HG02973 (cell line): ENCODE results near the gene TRABD2A.
"Not testable (repeated sequence)": the region's sequence is repeated elsewhere in the genome, so short reads cannot be mapped to it uniquely, and the experiment has no call there.

Source experiments
- ATAC-seq: cut with Tn5 transposase; IDR thresholded peaks from one replicate; pipeline ENCODE4 v1.9.1; 2021; ENCODE audit warnings: moderate library complexity; ENCODE audit not compliant: unreplicated experiment

TRABD2A gene

DNA sequence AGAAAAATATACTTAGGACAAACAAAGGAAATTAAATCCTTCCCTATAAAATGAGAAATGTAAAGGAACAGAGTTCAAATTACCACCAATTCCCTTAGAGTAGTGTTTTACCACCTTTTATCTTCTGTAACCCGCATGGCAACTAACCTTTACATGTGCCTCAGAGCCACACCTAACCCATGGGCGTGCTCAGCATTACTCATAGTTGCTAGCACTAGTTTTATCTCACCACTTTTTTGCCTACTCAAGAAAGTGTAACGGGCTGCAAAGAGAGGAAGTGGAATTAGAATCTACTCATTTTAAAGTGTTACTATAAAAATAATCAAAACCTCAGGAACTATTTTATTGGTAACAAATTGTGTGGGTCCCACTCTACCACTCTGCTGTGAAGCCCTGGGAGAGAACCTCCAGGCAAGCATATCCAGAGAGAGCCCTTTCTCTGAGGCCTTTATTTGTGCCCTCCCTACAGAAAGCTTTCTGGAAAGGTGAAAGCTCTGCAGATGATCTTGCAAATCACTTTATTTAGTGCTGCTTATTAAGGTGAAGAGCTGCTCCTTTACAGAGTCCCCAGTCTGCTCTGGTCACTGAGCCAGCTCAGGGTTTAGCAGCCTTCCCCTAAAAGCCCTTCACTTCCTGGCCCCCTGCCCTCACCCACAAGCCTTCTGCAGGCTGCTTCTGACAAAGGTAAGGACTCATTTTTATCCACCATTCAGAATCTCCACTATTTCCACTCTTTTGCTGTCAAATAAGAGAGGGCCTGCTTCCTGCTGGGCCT is 98.8 kb downstream of the TRABD2A start:
- ATAC-seq: peak; percentile 90

DNA sequence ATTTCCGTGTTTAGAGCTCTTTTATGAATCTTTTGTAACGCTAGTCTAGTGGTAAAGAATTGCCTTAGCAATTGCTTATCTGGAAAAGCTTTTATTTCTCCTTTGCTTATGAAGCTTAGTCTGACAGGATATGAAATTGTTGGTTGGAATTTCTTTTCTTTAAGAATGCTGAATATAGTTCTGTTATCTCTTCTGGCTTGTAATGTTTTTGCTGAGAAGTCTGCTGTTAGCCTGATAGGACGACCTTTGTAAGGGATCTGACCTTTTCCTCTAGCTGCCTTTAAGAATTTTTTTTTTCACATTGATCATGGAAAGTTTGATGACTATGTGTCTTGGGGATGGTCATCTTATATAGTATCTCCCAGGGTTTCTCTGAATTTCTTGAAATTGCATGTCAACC is 101.1 kb downstream of the TRABD2A start:
- no peak for ATAC-seq

DNA sequence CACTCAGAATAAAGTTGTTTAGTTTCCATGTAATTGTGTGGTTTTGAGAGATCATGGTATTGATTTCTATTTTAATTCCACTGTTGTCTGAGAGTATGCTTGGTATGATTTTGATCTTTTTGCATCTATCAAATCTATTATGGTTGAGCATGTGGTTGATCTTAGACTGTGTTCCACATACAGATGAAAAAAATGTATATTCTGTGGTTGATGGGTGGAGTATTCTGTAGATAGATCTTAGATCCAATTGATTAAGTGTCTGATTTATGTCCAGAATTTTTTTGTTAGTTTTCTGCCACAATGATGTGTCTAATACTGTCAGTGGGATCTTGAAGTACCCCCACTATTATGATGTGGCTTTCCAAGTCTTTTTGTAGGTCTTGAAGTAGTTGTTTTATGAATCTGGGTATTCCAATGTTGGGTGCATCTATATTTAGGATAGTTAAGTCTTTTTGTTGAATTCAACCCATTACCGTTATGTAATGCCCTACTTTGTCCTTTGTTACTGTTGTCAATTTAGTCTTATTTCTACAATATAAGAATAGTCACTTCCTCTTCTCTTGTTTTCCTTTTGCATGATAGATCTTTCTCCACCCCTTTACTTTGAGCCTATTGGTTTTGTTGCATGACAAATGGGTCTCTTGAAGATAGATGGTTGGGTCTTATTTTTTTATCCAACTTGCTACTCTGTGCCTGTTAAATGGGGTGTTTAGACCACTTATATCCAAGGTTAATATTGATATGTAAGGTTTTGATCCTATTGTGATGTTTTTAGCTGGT is 101.8 kb downstream of the TRABD2A start:
- no peak for ATAC-seq

DNA sequence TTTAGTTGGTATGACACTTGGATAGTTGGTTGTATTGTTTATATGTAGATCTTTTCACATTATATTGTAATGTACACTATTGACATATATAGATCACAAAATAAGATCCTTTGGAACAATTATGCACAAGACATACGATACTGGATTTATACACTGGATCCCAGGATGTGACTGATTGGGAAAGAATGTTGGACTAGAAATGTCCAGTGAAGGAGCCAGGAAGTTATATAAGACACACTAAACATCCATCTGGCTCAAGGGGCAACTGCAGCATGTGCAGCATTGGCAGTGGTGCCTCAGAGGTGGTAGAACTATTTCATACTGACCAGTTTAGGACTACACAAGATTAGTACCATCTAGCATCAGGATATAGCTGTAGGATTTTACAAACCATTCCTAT is 104.9 kb downstream of the TRABD2A start:
- no peak for ATAC-seq

DNA sequence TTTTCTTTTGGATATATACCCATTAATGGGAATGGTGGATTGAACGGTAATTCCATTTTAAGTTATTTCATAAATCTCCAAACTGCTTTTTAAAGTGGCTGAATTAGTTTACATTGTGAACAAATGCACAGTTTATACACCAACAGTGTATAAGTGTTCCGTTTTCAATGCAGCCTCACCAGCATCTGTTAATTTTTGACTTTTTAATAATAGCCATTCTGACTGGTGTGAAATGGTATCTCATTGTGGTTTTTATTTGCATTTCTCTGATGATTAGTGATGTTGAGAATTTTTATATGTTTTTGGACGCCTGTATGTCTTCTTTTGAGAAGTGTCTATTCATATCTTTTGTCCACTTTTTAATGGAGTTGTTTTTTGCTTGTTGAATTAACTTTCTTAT is 107.3 kb downstream of the TRABD2A start:
- not testable (repeated sequence) for ATAC-seq
